ENCODE measurements around the gene OARD1.

DNA sequence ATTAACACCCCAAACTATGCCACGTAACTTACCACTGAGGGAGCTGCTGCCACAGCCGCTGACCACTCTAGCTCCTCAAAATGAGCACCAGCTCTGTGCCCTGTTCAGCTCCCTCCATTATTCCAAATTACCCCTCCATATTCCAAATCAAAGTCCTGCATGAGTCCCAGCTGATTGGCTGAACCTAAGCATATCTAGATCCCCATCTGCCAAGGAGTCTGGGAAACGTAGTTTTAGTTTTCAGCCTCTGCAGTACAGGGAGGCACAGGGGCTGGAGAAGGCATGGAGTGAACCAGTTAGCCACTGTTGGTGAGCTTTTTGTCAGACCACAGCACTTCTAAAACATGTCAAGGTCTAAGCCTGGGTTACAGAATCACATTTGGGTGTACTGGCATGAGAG, 49.0 kb downstream of the OARD1 start:
- TF ChIP-seq POLR2A (IDR thresholded peaks at IDR 0.05), result no peak
- TF ChIP-seq, protein P1, sequence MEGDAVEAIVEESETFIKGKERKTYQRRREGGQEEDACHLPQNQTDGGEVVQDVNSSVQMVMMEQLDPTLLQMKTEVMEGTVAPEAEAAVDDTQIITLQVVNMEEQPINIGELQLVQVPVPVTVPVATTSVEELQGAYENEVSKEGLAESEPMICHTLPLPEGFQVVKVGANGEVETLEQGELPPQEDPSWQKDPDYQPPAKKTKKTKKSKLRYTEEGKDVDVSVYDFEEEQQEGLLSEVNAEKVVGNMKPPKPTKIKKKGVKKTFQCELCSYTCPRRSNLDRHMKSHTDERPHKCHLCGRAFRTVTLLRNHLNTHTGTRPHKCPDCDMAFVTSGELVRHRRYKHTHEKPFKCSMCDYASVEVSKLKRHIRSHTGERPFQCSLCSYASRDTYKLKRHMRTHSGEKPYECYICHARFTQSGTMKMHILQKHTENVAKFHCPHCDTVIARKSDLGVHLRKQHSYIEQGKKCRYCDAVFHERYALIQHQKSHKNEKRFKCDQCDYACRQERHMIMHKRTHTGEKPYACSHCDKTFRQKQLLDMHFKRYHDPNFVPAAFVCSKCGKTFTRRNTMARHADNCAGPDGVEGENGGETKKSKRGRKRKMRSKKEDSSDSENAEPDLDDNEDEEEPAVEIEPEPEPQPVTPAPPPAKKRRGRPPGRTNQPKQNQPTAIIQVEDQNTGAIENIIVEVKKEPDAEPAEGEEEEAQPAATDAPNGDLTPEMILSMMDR (IDR thresholded peaks at IDR 0.05), result no peak
- TF ChIP-seq POLR2AphosphoS5 (IDR thresholded peaks at IDR 0.05), result no peak
